Transverse colon (tissue), 3 donors: ENCODE data around the gene CMKLR1.

Experiments
- CTCF ChIP-seq, 5 experiments: fragments of 200-600 bp in 3 of 5; fragments of 450-650 bp in 2 of 5; sonication (generic) in 3 of 5; IDR thresholded peaks; 1 replicate in 2 of 5; 2 replicates in 3 of 5; pipeline ENCODE4 v1.5.1; 2016 to 2017; ENCODE audit warnings: antibody characterized with exemption in 5 of 5, inconsistent platforms in 3 of 5, mild to moderate bottlenecking in 2 of 5, moderate library complexity in 1 of 5
- POLR2A ChIP-seq: fragments of 450-650 bp; IDR thresholded peaks from one replicate; pipeline ENCODE4 v1.6.1; 2016; ENCODE audit warnings: antibody characterized with exemption, mild to moderate bottlenecking, moderate library complexity

DNA sequence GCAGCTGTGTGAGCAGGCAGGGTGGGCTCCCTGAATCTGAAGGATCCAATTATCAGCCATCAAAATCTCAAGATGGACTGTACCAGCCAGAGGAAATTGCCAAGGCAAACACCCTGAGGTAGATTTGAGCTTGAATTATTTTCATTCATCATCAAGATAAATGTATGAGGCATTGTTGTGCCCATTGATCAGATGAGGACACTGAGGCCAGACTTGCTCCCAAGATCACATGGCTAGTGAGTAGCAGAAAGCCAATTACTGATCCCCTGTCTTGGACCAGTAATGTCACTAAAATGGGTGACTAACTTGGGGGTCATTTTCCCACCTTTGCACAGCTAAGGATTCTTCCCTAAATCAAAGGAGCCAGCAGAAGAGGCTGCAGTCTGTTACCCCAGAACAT lies 20.9 kb upstream of the CMKLR1 start:
- TF ChIP-seq CTCF (IDR thresholded peaks at IDR 0.05) (no peak), POLR2A (no peak)
